ENCODE measurements around the gene LAMP5.

The LAMP5 gene

GRCh38 chr20:9532069-9532838 is 17.9 kb downstream of the LAMP5 start:
- no peak for DNase-seq
- TF ChIP-seq CTCF (IDR thresholded peaks at IDR 0.05) = no peak
- Histone ChIP-seq H3K4me1 (no peaks in the 10 kb centered on the region), H3K27ac (no peak overlapping the region), H3K4me3 (no peak overlapping the region), H3K9me3 (no peaks in the 10 kb centered on the region), H3K36me3 (no peaks in the 10 kb centered on the region), H3K27me3 (no peaks in the 10 kb centered on the region)
- intact Hi-C loops (cut with DNase I; ENCODE audit: low total_unique reads) = no loop called here

- H3K9me3 ChIP-seq = no peaks in the 10 kb centered on the region
- TF ChIP-seq CTCF (IDR thresholded peaks at IDR 0.05) = no peak
- intact Hi-C loops (cut with DNase I; ENCODE audit: low total_unique reads) = no loop called here
- no peaks in the 10 kb centered on the region for H3K27me3 ChIP-seq
- no peak for DNase-seq
- H3K4me1 ChIP-seq = no peaks in the 10 kb centered on the region
- H3K36me3 ChIP-seq = no peaks in the 10 kb centered on the region
- no peak overlapping the region for H3K27ac ChIP-seq
- no peak overlapping the region for H3K4me3 ChIP-seq
Observed at GRCh38 chr20:9534025-9534424, 19.6 kb downstream of the LAMP5 start.

GRCh38 chr20:9535449-9535848 is 21.1 kb downstream of the LAMP5 start:
- no peak for DNase-seq
- Histone ChIP-seq H3K27me3 (no peaks in the 10 kb centered on the region), H3K27ac (no peak overlapping the region), H3K4me3 (no peak overlapping the region), H3K4me1 (no peaks in the 10 kb centered on the region), H3K36me3 (no peaks in the 10 kb centered on the region), H3K9me3 (no peaks in the 10 kb centered on the region)
- intact Hi-C loops (cut with DNase I; ENCODE audit: low total_unique reads) = no loop called here
- no peak for TF ChIP-seq CTCF (IDR thresholded peaks at IDR 0.05)

- no peaks in the 10 kb centered on the region for H3K27me3 ChIP-seq
- DNase-seq = no peak
- TF ChIP-seq CTCF (IDR thresholded peaks at IDR 0.05) = no peak
- H3K27ac ChIP-seq = no peak overlapping the region
- H3K4me1 ChIP-seq = no peaks in the 10 kb centered on the region
- H3K36me3 ChIP-seq = no peaks in the 10 kb centered on the region
- no peaks in the 10 kb centered on the region for H3K9me3 ChIP-seq
- intact Hi-C loops (cut with DNase I; ENCODE audit: low total_unique reads) = no loop called here
- H3K4me3 ChIP-seq = no peak overlapping the region
Observed at GRCh38 chr20:9543214-9543613, 28.8 kb downstream of the LAMP5 start.

- intact Hi-C loops (cut with DNase I; ENCODE audit: low total_unique reads) = no loop called here
- H3K9me3 ChIP-seq = peaks cover 0 to 7% (median 0%) of the 10 kb centered on the region in 3 donors
Observed at GRCh38 chr20:9550283-9550682, 35.9 kb downstream of the LAMP5 start.

More at GRCh38 chr20:9550283-9550682, 35.9 kb downstream of the LAMP5 start:
- no peak overlapping the region for H3K4me3 ChIP-seq
- no peaks in the 10 kb centered on the region for H3K27me3 ChIP-seq
- no peaks in the 10 kb centered on the region for H3K36me3 ChIP-seq
- H3K4me1 ChIP-seq = no peaks in the 10 kb centered on the region
- no peak for DNase-seq
- no peak overlapping the region for H3K27ac ChIP-seq
- TF ChIP-seq CTCF (IDR thresholded peaks at IDR 0.05) = no peak

Data from tibial artery (tissue), 4 donors.